ENCODE data around the gene PLEKHG7.
"Not testable (repeated sequence)": the region's sequence is repeated elsewhere in the genome, so short reads cannot be mapped to it uniquely, and the experiment has no call there.

Gene PLEKHG7, protein sequence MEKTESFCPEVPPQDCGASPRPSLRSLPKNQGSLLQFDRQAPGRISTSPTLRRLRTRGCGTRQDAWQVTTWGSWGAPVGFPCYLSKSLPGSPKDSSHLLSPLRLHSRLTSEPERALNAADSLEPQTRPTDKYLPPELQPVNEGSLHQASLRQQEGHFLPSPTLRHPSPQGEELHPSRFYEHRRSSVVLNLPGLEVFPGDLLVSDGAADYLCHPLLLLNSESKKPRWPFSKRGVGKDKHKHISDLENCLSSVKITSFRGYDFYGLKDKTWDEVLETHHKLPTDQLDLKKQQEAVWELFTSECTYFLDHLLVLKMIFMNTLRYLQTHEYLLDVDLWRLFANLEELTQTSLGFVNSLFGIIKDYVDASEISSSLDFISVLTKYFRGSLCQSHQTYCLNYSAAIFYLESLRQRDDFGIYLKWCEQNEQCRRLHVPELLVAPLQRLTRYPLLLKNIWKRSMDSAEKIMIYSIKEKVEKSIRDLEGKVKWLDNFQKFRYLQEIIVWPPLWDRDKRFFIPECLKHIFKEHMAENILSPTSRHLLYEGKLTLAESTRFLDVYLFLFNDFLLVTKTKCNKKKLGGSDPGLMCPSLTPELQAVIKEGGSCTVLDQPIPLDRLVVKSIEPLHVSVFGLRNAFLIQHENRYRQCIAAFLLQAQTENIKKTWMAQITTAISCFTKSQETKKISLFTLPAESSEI

DNA sequence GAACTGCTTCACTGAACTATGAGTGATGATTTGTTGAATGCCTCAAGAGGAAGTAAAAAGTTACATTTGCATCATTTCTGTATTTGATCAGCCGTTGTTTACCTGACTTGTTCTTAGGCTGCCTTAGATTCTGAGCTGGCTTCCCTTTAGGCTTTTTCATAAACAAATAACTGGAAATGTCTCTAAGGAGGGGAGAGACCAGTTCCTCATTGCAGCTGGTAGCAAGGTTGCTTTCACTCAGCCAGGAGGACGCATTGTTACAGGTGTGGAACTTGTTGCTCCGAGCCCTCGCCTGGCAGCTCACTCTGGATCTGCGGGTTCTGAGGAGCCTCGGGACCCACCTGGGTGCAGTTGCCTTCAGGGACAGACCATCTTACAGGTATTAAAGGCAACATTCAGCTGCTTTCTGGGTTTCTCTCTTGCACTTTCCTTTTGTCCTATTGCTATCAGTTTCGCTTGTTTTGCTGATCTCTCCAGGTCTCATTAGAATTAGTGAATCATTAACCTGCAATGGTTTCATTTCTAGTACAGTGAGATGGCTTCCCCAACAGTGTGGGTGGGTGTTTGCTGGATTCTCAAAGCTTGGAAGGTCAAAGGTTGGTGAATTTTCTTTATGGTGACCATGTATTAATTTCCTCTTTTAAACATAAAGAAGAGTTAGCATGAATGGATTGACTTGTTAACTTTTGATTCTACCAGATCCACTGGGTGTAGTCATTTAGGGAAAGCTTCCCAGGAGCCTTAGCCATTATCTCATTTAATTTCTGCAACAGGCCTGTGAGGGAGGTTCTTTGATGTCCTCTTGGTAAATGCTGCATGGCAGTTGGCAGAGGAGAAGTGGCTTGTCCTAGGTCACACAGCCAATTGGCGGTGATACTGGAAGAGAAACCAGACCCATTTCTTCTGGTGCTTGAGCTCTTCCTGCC, at the start of gene PLEKHG7:
Gene PLEKHG7, plus strand, starts transcription at position 236 of the 926 bp plus-strand sequence. CDS start 3,643 bp downstream, outside the sequence.
- DNase-seq, result no peak

DNA sequence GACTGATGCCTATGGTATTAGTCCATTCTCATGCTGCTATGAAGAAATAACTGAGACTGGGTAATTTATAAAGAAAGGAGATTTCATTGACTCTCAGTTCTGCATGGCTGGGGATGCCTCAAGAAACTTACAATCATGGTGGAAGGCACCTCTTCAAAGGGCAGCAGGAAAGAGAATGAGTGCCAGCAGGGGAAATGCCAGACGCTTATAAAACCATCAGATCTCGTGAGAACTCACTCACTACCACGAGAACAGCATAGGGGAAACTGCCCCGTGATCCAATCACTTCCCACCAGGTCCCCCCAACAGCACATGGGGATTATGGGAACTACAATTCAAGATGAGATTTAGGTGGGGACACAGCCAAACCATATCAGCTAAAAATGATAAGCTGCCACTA, 48.5 kb upstream of the PLEKHG7 start:
- DNase-seq, result not testable (repeated sequence)

DNA sequence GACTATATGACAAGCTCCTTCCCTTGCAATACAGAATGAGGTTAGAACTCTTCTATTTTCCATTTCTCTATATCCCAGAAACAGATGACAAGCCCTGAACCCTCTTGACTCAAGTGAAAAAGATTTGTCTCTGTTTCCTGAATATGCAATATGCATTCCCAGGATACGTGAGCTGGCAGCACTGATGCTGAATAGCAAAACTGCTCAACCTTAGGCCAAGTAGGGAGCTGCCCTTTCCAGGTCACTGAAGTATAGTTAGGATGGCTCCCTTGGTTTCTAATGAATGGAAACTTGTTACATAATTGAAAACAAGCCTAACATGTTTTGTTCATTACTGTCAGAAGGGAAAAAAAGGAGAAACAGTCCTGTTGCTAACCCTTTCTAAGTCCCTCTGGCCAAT, 47.9 kb upstream of the PLEKHG7 start:
- no peak for DNase-seq

DNA sequence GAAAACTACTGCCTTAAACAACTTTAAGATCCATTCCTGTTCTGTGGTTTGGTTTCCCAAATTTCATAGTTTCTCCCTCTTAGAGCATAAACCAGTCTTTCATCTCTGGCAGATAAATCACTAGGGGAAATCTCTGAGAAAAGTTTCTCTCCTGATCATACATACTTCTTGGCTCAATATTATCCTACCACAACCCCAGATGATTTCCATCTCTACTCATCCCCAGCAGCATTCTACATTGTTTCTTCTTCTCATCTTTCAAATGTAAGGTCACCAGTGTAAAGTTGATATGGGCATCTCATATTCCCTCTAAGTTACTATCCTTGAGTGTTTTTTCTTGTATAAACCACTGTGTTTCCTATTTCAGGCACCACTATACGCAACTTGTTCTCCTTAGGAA, 45.9 kb upstream of the PLEKHG7 start:
- no peak for DNase-seq

DNA sequence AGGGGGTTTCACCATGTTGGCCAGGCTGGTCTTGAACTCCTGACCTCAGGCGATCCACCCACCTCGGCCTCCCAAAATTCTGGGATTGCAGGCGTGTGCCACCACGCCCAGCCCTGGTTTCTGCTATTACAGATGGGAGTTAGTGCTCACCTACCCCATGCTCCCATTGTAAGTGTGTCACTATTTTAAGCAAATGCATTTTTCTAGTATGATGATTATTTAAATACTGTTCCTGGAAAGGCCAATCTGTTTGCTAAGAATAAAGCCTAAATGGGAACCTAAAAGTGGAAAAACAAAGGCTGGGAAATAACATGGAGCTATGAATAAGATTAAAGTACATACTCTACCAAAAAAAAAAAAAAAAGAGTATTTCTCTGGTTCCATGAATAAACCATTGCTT, 45.0 kb upstream of the PLEKHG7 start:
- no peak for DNase-seq

DNA sequence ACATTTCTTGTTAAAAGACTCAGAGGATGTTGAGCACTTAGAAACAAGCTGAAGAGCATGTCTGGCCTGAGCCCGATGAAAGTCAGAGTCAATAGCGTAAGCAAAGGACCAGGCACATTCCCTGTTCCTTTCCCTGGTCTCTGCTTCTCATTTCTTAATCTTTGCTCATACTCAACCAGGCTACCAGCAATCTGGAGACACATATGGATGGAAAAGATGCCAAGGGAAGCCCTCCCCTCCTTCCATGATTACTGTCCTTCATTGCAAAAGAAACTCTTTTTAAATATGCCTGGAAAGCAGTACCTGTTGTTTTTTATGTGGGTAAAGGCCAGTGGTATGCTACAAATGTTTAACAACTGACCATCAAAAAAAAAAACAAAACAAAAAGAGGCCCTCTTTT, 44.2 kb upstream of the PLEKHG7 start:
- DNase-seq, result no peak

DNA sequence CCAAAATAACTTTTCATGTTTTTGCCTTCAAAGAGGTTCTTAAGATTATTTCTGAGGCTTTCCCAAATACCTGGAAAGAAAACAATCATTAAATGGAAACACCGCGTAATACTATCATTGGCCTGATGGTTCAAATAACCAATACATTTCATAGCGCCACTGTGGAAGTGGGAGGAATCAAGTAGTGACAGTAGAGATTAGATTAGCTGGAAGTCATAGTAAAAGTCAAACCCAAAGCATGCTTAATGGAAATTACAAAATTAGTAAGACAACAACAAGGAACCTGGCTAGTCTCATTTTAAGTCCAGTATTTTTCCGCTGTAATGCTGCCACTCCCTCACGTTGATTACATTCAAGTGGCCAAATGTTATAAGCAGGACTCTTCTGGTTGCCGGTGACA, 41.5 kb upstream of the PLEKHG7 start:
- no peak for DNase-seq

DNA sequence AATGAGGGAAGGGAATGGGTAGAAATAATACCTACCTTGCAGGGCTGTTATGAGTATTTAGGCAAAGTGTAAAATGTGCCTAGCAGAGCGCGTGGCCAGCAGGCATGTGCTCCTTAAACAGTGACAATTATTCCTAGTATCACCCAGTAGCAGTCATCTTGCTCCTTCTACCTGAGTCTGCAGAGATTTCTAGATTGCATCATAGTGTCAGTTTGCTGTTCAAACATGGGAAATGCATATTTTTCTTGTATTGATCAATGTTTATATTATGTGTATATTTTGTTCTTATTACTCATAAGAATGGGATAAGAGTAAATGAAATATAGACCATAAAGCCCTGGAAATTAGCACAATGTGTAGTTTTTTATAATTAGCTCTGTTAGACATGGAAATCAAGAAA, 37.3 kb upstream of the PLEKHG7 start:
- DNase-seq, result no peak

DNA sequence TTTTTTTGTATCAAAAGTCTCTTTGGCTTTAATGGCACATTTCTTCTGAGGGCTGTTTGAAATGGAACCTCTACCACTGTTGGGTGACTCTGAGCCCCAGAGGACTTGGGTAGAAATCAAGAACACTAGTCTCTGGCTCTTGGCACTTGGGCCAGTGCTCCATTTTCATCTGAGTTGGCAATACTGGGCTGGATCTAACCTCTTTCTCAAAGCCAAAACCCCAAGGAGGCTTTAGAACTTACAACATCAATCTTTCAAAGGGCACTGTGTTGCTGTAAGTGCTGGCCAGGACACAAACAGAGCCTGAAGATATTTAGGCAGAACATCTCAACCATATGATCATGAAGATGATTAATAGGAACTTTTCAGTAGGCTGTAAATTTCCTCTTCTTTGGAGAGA, 34.0 kb upstream of the PLEKHG7 start:
- DNase-seq, result no peak

DNA sequence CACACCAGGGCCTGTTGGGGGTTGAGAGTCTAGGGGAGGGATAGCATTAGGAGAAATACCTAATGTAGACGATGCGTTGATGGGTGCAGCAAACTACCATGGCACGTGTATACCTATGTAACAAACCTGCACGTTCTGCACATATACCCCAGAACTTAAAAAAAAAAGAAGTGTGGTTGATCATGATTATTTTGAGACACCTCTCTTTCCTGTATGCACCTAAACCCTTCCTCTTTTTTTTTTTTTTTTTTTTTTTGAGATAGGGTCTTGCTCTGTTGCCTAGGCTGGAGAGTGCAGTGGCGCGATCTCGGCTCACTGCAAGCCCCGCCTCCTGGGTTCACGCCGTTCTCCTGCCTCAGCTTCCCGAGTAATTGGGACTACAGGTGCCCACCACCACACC, 31.3 kb upstream of the PLEKHG7 start:
- DNase-seq, result not testable (repeated sequence)

DNA sequence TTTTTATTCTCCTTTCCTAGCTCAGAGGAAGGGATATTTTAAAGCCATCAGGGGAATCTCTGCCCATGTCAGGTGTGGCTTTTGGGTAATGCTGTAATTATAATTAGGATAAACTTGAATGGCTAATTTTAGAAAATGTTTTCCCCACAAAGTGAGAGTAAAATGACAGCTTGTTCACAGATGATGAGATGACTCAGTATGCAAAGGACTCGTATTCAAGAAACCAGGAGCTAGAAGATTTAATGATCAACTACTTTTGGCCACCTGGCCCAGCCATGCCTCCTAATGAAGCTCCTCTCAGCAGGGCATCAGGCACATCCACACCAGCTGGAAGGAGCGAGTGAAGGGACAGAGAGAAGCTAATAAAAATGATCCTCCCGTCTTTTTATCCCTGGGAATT, 29.0 kb upstream of the PLEKHG7 start:
- DNase-seq, result no peak

DNA sequence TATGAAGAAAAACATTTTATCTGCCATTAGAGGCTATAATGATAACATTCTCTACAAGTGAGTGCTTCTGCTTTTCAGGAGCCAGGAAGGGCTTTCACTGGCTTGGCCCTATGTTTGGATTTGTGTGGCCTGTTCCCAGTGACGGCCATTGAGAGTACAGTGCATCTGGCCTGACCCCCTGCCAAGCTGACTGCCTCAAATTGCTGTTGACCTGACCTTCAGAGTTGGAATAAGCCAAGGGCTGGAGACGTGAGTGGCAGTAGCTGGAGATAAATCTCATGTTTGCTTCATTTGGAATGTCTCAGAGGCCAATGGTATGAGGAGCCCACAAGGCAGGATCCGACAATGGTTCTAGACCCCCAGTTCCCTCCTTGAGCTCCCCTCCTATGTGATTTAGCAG, 28.3 kb upstream of the PLEKHG7 start:
- no peak for DNase-seq

DNA sequence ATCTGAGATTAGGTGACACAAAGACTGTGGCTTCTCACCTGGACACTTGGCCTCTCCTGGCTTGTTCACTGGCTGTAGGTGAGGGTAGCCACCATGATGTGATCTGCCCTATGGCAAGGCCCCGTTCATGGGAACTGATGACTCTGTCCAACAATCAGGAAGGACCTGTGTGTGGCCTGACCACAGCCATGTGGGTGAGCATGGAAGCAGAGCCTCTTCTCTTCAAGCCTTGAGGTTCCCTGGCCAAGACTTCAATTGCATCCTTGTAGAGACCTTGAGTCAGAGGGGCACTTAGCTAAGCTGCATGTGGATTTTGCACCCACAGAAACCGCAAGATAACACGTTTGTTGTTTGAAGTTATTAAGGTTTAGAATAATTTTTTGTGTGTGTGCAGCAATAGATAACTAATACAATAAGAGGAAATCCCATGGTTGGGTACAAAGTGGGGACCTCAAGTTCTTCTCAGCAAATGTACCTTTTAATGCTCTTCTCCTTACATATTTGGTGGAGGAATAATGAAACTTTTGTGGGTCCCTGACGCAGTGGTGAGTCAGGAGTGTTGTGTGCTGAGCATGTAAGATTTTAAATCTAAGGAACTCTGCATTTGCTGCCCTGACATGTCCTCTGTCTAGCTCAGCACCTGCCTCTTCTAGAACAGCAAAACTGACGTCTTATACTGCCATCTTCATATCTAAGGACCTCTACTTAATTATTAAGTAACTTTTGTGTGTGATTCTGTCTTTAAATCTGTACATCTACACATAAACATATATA, 27.5 kb upstream of the PLEKHG7 start:
- DNase-seq, result no peak

DNA sequence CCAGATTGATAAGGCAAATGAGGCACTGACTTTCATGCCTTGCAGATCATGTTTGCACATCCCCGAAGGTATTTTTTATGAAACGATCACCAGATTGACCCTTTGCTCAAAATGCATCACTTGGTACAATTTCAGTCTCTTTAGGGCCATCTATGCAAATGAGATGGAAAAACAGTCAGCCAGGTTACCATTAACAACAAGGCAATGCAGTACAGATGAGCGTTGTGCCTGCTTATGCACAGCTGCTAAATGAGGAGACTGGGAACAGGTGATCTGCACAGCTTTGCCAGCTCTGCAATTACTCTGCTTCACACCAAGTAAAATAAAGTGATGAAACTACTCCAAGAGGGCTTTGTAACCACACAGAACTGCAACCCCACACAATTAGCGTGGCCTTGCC, 26.1 kb upstream of the PLEKHG7 start:
- no peak for DNase-seq

DNA sequence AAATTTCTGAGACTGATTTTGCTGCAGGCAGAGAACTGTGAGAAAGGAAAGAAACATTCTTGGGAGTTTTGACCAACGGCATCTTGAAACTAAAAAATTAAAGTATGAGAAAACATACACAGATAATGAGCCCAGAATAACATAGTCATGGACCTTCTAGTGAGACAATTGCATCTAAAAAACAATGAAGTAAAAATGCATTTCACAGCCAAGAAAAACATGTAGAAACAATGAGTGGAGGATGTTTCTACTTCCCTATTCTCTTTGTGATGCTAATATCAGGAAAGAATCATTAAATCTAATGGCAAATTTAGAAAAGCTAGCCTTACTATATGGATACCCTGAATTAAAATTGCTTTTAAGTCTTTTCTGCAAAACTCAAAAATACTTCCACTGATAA, 12.2 kb upstream of the PLEKHG7 start:
- no peak for DNase-seq

DNA sequence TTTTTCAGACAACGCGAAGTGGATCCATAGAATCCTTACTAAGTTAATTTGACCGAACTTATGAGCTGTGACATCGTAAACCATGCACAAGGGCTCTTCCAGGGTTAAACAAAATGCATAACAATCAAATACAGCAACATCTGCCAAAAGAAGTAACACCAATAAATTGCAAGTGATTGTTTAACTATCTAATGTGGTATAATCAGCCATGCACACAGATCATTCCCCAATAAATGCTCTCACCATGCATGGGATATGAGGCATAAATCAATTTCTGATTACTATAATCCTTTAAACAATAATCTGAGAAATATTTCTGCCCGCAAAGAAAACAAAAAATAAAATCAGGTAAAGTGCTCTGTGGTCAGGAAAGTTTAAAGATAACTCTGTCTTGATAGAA, 7.7 kb upstream of the PLEKHG7 start:
- DNase-seq, result no peak

DNA sequence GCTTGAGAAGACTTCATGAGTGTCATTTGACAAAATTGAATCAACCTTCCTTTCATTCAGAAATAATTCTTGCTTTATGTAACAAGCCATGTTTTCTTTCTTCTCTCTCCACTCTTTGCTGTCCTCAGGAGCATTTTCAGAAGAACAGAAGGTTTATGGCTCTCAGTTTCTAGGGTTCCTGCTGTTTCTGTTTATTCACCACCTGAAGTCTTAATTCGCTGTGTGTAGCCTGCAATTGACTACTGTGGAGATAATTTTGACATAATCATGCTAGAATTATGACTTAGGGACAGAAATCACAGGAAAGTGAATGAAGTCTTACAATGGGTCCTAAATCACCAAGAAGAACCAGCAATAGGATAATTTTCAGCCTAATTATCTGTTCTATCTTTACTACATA, 7.2 kb upstream of the PLEKHG7 start:
- no peak for DNase-seq

DNA sequence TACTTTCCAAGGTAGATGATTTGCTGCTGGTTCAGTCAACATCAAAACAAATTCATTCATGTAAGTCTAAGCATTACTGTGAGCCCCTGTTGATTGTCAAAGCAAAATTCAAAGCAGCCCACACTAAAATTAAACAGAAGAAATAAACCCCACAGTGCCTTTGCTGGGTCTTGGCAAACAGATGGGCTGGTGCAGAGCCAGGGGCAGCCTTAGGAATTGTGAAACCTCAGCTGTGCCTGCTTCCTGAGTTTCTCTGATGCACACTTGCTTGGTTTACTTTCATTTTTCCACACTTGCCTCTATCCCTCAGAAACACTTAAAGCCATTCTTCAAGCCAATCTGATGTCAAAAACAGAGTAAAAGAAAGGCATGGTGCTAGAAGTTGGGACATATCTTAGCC, 6.6 kb upstream of the PLEKHG7 start:
- peak; percentile 57 for DNase-seq

DNA sequence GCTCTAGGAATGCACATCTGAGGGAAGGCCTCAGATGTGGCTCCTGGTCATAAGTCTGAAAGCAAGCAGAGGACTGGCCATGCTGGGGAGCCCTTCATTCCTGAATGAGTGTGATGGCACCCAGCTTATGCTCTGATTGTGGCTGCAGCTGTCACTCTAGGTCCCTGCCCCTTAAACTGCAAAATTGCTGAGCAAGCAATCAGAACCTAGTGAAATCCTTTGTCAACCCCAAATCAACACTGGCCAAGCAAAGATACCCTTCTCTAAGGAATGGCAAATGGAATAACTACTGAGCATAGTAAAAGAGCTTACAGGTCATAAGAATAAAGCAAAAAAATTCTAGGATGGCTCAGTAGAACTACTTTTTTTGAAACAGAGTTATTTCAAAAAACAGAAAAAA, 4.3 kb upstream of the PLEKHG7 start:
- no peak for DNase-seq

DNA sequence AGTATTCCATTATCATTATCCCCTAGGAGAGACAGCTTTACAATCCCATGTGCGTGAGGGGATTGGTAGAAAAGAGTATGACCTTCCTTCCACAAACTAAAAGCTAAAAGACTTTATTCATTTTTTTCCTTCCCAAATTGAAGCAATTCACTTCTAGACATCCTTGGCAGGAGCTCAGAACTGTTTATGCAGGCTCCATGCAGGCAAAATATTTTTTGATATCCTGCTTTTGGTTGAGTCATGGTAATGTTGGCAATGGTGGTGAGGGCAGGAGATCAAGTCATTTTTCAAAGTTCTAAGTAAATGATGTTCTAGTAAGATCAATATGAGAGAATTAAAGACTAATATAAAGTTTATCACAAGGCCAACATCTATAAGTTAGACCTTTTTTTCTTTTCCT, 1.3 kb upstream of the PLEKHG7 start:
- no peak for DNase-seq

DNA sequence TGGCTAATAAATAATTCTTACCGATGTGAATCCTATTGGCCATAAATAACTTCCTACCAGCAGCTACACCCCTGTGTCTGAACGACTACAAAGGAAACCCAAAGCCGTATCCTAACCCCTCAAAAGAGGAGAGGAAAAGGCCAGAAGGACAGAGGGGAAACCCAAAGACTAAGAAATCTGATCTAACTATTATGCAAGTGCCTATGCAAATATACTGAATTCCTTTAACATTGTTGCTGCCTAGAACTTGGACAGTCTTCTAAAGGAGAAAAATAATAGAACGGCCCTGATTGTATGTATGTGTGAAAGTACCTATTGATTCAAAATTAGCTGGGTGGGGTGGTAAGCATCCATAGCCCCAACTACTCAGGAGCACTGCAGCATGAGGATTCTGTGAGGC, 997 bp downstream of the PLEKHG7 start:
- no peak for DNase-seq

DNA sequence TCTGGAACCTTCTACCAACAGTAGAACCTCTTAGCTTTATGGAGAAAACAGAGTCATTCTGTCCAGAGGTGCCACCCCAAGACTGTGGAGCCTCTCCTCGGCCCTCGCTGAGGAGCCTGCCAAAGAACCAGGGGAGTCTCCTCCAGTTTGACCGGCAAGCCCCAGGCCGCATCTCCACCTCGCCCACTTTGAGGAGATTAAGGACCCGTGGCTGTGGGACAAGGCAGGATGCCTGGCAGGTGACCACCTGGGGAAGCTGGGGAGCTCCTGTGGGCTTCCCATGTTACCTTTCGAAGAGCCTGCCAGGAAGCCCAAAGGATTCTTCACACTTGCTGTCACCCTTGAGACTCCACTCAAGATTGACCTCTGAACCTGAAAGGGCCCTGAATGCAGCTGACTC, 3.8 kb downstream of the PLEKHG7 start:
- no peak for DNase-seq

DNA sequence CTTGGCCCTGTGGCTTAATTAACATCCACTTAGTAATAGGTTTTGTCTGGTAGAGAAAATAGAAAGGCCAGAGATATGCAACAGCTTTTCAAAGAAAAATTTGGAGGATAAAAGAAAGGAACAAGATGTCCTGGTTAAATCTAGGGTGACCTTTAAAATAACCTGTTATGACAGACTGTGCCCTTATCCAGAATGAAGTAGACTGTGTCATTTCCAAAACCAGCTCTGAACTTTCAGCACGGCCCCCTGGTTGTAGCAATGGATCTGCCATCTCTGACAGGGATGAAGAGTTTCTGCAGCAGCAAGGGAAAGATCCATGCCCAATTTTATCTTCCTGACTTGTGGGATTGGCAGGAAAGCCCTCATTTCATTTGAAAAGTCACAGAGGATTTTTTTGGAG, 5.1 kb downstream of the PLEKHG7 start:
- no peak for DNase-seq
